ENCODE results near the gene BNC1. TPM values are rescaled to one million over a fixed set of nuclear protein-coding genes. Genes with fewer than 3 reads are reported as not detected.

The BNC1 gene
- total and polyA plus RNA-seq, 2 of the 4 experiments (the other 2 are of a cell fraction) = 0.38 to 0.54 TPM

GRCh38 chr15:83270176-83270575, 14.3 kb downstream of the BNC1 start:
- no peak overlapping the region for H3K27ac ChIP-seq (ENCODE audit: insufficient read depth, low read length)
- H2AFZ ChIP-seq (replicated peaks; ENCODE audit: low read length, poor library complexity) = no peak overlapping the region
- intact Hi-C loops (cut with micrococcal nuclease) = no loop called here
- H3K9me3 ChIP-seq (ENCODE audit: control insufficient read depth, insufficient read depth, low read length) = no peaks in the 10 kb centered on the region
- dilution Hi-C loops (cut with HindIII; ENCODE audit: low sequenced_read_pairs, unreplicated experiment) = loop anchor here (25.0 kb wide), 1 partner anchor 292 kb away; no protein-coding TSS in a partner anchor
- H3K27me3 ChIP-seq (ENCODE audit: control insufficient read depth, insufficient read depth, low read length) = peaks cover 3% of the 10 kb centered on the region; the same call in 1 of the 2 replicates
- no peak overlapping the region for H3K9ac ChIP-seq (ENCODE audit: low read depth, low read length)
- no peak overlapping the region for H3K14ac ChIP-seq (replicated peaks; ENCODE audit: low read depth, low read length)
- no TSS peak for BruUV-seq (replicated peaks)
- H2AK5ac ChIP-seq (ENCODE audit: low read depth, low read length) = no peak overlapping the region
- no CpG with 5 or more reads among the region's 1 CpG for WGBS, 2 experiments (ENCODE audit: extremely low coverage in 2 of 2, insufficient read length in 1 of 2)
- no peak overlapping the region for H2BK15ac ChIP-seq (ENCODE audit: low read depth, low read length)
- POLR2A ChIA-PET (ENCODE audit: unreplicated experiment) = no interaction called here
- H4K5ac ChIP-seq (ENCODE audit: low read depth, low read length) = no peak overlapping the region
- TF ChIP-seq RAD21 (IDR thresholded peaks at IDR 0.05; ENCODE audit: low read length) (no peak), MAFK (IDR thresholded peaks at IDR 0.05; ENCODE audit: low read depth, low read length) (no peak), CEBPB (IDR thresholded peaks at IDR 0.05; ENCODE audit: low read depth, low read length) (no peak), MXI1 (IDR thresholded peaks at IDR 0.05; ENCODE audit: borderline replicate concordance, low read depth, low read length) (no peak), RFX5 (IDR thresholded peaks at IDR 0.05; ENCODE audit: low read depth, low read length) (no peak), FOS (IDR thresholded peaks at IDR 0.05; ENCODE audit: low read depth, low read length) (no peak), NFE2L2 (IDR thresholded peaks at IDR 0.05; ENCODE audit: low read depth, low read length) (no peak), BHLHE40 (IDR thresholded peaks at IDR 0.05; ENCODE audit: low read depth, low read length) (no peak), RCOR1 (IDR thresholded peaks at IDR 0.05; ENCODE audit: insufficient replicate concordance, low read length) (no peak), CTCF (conservative IDR thresholded peaks at IDR 0.05; ENCODE audit: low read depth, low read length) (no peak), MAZ (IDR thresholded peaks at IDR 0.05; ENCODE audit: borderline replicate concordance, low read depth, low read length) (no peak), CHD1 (IDR thresholded peaks at IDR 0.05; ENCODE audit: low read depth, low read length) (no peak)
- TF ChIP-seq, protein P1, sequence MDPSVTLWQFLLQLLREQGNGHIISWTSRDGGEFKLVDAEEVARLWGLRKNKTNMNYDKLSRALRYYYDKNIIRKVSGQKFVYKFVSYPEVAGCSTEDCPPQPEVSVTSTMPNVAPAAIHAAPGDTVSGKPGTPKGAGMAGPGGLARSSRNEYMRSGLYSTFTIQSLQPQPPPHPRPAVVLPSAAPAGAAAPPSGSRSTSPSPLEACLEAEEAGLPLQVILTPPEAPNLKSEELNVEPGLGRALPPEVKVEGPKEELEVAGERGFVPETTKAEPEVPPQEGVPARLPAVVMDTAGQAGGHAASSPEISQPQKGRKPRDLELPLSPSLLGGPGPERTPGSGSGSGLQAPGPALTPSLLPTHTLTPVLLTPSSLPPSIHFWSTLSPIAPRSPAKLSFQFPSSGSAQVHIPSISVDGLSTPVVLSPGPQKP (IDR thresholded peaks at IDR 0.05; ENCODE audit: borderline replicate concordance, low read depth, low read length) = no peak
- no peak overlapping the region for H3K4ac ChIP-seq (ENCODE audit: low read depth, low read length)
- no peaks in the 10 kb centered on the region for H4K20me1 ChIP-seq (ENCODE audit: insufficient read depth, low read length)
- H3K56ac ChIP-seq (ENCODE audit: extremely low read depth, insufficient read depth, low read length) = no peak overlapping the region
- H2BK20ac ChIP-seq (ENCODE audit: low read depth, low read length) = no peak overlapping the region
- no peak overlapping the region for H2BK120ac ChIP-seq (ENCODE audit: low read depth, low read length)
- H3K4me2 ChIP-seq (ENCODE audit: low read depth, low read length) = no peak overlapping the region
- no peak overlapping the region for H4K8ac ChIP-seq (ENCODE audit: low read depth in 2 of 2, low read length in 2 of 2)
- H2AK9ac ChIP-seq (replicated peaks; ENCODE audit: low read depth, low read length, poor library complexity) = no peak overlapping the region
- ATAC-seq (ENCODE audit: low read depth) (no peak), DNase-seq (no peak)
- H3K18ac ChIP-seq (ENCODE audit: low read depth, low read length) = no peak overlapping the region
- H4K91ac ChIP-seq (ENCODE audit: insufficient read depth, low read depth, low read length) = no peak overlapping the region
- no peak overlapping the region for H2BK5ac ChIP-seq (ENCODE audit: low read depth, low read length, poor library complexity, severe bottlenecking)
- H3K79me1 ChIP-seq (ENCODE audit: low read depth in 1 of 2, low read length in 2 of 2) = no peaks in the 10 kb centered on the region
- no peaks in the 10 kb centered on the region for H3K9me1 ChIP-seq (ENCODE audit: insufficient read depth, low read length)
- H3K23ac ChIP-seq (ENCODE audit: low read depth, low read length) = no peak overlapping the region
- CTCF ChIA-PET = no interaction called here
- no peaks in the 10 kb centered on the region for H3K4me1 ChIP-seq (ENCODE audit: control insufficient read depth, insufficient read depth, low read length)
- no peaks in the 10 kb centered on the region for H3K36me3 ChIP-seq (ENCODE audit: control insufficient read depth, insufficient read depth, low read length)
- in situ Hi-C loops (cut with MboI; ENCODE audit: low sequenced_read_pairs) = loop anchor here (25.0 kb wide), 1 partner anchor 742 kb away; no protein-coding TSS in a partner anchor
- no peak overlapping the region for H3K4me3 ChIP-seq (ENCODE audit: insufficient read depth, low read depth, low read length)

All from IMR-90 (cell line).